Measurements from ENCODE around the gene GLIS1.

DNA sequence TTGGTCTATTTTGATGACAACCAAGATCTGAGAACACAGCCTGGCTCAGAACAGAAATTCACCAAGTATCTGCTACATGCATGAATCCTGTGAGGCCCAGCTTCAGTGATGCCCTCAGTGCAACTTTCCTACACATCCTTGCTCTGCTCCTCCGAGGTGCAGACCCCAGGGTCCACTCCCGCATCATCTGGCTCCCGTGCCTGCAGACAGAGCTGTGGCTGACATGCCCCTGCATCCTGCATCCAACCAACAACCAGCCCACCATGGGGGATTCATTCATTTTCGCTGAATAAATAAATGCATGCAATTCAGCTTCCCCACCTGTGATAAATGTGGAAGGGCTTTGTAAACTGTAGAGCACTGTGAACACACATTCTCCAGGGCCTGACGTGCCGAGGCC, 112.3 kb downstream of the GLIS1 start:
- TF ChIP-seq, protein P1, sequence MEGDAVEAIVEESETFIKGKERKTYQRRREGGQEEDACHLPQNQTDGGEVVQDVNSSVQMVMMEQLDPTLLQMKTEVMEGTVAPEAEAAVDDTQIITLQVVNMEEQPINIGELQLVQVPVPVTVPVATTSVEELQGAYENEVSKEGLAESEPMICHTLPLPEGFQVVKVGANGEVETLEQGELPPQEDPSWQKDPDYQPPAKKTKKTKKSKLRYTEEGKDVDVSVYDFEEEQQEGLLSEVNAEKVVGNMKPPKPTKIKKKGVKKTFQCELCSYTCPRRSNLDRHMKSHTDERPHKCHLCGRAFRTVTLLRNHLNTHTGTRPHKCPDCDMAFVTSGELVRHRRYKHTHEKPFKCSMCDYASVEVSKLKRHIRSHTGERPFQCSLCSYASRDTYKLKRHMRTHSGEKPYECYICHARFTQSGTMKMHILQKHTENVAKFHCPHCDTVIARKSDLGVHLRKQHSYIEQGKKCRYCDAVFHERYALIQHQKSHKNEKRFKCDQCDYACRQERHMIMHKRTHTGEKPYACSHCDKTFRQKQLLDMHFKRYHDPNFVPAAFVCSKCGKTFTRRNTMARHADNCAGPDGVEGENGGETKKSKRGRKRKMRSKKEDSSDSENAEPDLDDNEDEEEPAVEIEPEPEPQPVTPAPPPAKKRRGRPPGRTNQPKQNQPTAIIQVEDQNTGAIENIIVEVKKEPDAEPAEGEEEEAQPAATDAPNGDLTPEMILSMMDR (IDR thresholded peaks at IDR 0.05 in 4 of 5, conservative IDR thresholded peaks at IDR 0.05 in 1 of 5), result no peak
- no peak for TF ChIP-seq POLR2A (IDR thresholded peaks at IDR 0.05)
